HG02870 (cell line): ENCODE results near the gene FAM20C.

Source experiments
- ATAC-seq: cut with Tn5 transposase; IDR thresholded peaks from one replicate; pipeline ENCODE4 v1.9.1; 2021; ENCODE audit warnings: mild to moderate bottlenecking, moderate library complexity; ENCODE audit not compliant: unreplicated experiment

FAM20C gene

GRCh38 chr7:223118-223800 lies 30.9 kb downstream of the FAM20C start:
- no peak for ATAC-seq

DNA sequence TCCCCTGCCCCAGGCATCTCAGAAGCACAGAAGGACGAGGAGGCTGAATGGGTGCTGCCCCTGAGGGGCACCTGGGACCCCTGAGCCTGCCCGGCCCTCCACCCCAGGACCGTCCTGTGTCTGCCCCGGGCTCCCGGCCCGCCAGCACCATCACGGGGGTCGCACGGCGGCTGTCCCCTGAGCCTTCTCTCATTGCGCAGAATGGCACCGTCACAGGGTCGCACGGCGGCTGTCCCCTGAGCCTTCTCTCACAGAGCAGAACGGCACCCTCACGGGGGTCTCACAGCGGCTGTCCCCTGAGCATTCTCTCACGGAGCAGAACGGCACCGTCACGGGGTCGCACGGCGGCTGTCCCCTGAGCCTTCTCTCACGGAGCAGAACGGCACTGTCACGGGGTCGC lies 31.5 kb downstream of the FAM20C start:
- no peak for ATAC-seq

DNA sequence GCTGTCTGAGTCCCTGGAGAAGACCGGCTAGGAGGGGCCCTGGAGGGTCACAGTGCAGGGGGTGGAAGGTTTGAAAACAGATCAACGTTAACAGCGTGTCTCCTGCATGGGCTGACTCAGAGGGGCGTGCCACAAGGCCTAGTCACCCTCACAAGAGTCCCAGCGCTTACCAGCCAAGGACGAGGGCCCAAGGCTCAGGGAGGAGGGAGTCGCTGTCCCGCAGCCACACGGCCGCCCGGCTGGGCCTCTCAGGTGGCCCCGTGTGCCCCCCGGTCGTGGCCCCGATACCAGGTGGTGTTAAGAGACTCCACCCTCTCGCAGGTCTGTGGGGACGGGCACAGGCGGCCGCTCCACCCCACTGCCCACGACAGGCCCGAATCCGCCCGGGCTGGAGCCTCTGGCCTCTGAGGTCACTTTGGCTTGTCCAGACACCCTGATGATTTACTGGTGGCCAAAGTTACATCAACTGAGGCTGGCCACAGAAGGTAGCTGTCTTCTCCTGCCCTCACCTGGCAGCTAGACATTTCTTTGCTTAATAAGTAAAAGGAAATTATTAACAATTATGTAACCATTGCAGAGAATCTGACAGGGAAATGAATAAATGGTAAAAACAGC lies 34.0 kb downstream of the FAM20C start:
- no peak for ATAC-seq

GRCh38 chr7:227926-228325 lies 35.6 kb downstream of the FAM20C start:
- no peak for ATAC-seq

- no peak for ATAC-seq
Observed at GRCh38 chr7:228610-229009, 36.2 kb downstream of the FAM20C start.

DNA sequence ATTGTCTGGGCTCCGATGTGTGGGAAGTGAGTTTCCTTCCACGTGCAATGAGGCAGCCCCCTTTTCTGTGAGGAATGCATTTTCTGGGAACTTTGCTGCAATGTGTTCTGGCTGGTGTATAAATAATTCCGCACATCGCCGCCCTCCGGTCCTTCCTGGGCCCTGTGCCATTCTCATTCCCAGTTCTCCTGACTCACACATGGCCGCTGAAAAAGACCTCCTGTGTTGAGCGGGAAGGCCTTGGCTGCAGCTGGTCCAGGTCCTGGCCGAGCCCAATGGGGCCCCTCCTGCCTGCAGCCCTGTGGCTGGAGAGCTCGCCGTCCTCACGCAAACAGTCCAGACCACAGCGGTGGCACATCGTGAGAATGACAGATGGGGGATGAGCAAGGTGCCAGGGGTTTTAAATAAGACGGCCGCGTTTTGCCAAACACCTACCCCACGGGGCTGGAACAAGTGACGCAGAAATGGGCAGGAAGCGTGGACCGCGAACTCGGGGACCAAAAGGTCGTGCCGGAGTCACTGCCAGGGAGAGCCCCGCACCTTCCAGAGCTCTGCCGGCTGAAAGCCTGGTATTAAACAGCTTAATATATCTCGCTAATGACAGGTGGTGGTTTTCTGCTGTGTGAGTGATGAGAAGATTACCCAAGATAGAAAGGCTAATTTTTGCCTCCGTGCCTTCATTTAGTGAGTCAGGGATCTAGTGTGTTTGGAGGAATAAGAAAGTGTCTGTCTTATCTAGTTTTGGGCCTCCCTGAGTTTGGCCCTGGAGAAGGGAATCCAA lies 37.0 kb downstream of the FAM20C start:
- ATAC-seq, result no peak

- ATAC-seq, result no peak
Observed at GRCh38 chr7:230274-230673, 37.9 kb downstream of the FAM20C start.

DNA sequence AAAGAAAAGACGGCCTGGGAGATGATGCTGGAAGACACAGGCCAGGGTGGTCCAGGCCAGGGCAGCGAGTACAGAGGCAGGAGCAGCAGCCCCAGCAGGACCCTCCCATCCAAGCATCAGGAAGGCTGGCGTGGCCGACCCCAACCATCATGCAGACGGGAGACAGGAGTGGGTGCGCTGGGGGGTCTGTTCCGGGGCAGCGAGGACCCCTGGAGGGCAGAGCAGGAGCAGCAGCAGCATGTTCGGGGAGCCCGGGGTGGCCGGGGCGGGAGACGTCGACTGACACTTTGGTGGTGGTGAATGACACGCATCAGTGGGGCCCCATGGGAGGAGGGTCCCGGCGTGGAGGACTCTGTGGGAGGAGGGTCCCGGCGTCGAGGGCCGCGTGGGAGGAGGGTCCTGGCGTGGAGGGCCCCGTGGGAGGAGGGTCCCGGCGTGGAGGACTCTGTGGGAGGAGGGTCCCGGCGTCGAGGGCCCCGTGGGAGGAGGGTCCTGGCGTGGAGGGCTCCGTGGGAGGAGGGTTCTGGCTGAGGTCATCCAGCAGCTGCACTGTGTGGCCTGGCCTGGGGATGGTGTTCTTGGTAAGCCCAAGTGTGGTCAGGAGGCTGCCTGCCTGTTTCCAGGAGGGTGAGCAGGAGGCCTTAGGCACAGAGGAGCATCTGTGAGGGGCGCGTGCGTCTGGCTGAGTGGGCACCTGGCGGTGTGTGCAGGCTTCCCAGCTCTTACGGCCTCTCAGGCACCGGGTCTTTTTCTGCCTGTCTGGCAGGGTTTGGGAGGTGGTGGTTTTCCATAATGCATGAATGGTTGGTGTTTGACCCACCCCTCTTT lies 38.9 kb downstream of the FAM20C start:
- ATAC-seq, result no peak

DNA sequence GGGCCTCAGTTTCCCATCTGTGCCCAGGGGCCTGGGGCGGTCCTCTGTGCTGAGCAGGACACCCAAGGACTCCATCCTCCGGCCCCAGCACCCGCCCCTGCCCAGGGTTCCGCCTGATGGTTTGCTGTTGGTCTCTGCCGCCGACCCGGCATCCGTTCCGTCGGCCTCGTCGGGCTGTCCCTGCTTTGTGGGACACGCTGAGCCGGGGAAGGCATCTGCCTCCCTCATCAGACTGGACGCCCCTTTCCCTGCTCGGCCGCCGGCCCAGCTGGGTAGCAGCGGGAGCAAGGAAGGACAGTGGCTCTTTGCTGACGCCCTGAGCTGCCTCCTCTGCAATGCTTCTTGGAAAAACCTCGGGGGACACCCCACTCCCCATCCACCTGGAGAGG lies 39.5 kb downstream of the FAM20C start:
- no peak for ATAC-seq

GRCh38 chr7:232410-233248 lies 40.3 kb downstream of the FAM20C start:
- no peak for ATAC-seq

- ATAC-seq, result no peak
Observed at GRCh38 chr7:233249-234035, 41.1 kb downstream of the FAM20C start.

GRCh38 chr7:234051-234707 lies 41.8 kb downstream of the FAM20C start:
- ATAC-seq, result no peak

GRCh38 chr7:234708-235553 lies 42.6 kb downstream of the FAM20C start:
- ATAC-seq, result no peak

DNA sequence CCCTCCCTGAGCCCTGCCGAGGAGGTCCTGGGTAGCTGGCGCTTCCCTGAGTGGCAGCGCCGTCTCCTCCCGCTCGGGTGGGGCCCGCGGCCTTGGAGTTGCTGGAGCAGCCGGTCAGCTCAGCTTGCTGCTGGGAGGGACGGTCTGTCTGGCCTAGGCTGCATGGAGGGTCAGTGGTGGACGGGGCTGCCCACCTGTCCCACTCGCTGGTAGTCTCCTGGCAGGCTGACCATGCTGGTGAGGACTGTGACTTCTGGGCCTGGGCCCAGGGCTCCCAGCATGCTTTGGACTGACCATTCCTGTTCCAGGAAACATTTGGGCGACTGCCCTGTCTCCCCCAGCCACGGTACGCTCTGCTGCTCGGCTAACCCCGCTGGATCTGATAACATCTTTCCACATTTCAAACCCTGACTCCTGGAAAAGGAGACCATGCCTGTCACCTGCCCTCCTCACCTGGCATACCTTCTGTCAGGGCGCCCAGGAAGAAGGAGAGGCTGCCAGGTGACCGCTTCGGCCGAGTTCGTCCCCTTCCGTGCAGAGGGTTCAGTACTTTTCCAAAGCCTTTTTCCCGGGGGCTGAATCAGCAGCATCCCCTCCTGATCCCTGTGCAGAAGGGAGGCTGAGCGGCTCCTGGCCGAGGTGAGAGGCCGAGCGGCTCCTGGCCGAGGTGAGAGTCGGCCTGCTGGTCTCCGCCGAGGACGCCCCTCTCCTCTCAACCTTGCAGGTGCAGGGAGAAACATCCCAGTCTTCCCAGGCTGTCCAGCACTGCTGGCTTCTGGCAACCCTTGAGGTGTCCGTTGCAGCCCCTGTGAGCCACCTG lies 43.4 kb downstream of the FAM20C start:
- ATAC-seq, result no peak

DNA sequence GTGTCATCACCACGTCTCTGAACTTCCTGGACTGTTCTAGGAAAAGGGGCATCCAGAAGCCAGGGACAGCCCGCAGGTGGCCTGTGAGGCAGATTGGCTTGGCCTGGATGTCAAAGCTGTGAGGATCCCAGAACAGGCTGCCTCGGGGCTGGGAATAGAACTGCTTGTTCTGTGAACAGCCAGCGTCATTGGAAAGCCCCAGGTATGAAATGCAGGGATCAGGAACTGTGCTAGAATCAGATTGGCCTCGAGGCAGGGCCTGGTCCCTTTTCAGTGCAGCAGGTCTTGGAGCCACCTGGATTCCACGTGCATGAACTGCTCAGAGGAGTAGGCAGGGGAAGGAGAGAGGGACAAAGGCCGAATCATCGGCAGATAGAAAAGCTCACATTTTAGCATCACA lies 44.6 kb downstream of the FAM20C start:
- no peak for ATAC-seq

DNA sequence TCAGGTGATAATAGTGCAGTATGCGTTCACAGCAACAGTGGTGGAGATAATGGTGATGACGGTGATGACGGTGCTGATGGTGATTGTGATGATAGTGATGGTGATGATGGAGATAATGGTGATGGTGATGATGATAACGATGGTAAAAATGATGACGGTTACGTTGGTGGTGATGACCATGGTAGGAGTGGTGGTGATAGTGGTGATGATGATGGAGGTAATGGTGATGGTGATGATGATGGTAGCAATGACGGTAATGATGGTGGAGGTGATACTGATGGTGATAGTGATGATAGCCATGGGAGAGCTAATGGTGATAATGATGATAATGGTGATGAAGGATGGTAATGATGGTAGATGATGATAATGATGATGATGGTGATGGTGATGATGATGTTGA lies 45.0 kb downstream of the FAM20C start:
- no peak for ATAC-seq

GRCh38 chr7:240146-240676 lies 47.8 kb downstream of the FAM20C start:
- no peak for ATAC-seq
